ENCODE measurements around the gene SLC22A3.

DNA sequence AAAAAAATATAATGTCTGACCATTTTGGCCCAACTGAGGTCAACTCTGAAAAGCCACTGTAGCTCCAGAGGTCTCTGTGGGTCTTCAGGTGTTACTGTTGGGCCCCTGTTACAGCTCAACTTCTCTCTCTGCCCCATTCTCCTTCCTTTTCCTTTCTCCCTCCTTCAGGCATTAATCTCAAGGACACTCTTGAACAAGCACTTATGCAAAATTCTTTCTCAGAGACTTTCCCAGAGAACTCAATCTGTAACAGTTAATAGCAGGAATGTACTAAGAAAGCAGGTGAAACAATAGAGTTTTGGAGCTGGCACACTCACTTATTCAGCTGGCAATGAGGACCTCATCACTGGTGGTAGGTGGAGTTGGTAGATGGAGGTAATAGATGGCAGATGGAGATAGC, 31.9 kb upstream of the SLC22A3 start:
- TF ChIP-seq LEF1 (IDR thresholded peaks at IDR 0.05; ENCODE audit: borderline replicate concordance) (no peak), SP1 (IDR thresholded peaks at IDR 0.05) (no peak), NFRKB (IDR thresholded peaks at IDR 0.05) (no peak), FOXM1 (IDR thresholded peaks at IDR 0.05; ENCODE audit: borderline replicate concordance) (no peak), BHLHE40 (IDR thresholded peaks at IDR 0.05; ENCODE audit: borderline replicate concordance) (no peak), FOXK2 (IDR thresholded peaks at IDR 0.05) (no peak), CTBP1 (IDR thresholded peaks at IDR 0.05; ENCODE audit: borderline replicate concordance) (no peak), FOXA1 (IDR thresholded peaks at IDR 0.05) (no peak)
